Mononuclear cell (primary cell): ENCODE data around the gene SPC25. TPM values are rescaled to one million over a fixed set of nuclear protein-coding genes. Genes with fewer than 3 reads are reported as not detected.

Experiments used
- H3K27me3 ChIP-seq: 2 replicates; pipeline ENCODE4 v1.6.0; 2011; ENCODE audit warnings: low read length, control low read depth; ENCODE audit not compliant: insufficient read depth
- H3K4me1 ChIP-seq: 2 replicates; pipeline ENCODE4 v1.5.1; 2011; ENCODE audit warnings: mild to moderate bottlenecking, low read length, control low read depth; ENCODE audit not compliant: insufficient read depth
- H3K4me3 ChIP-seq: 2 replicates; pipeline ENCODE4 v1.5.1; 2011; ENCODE audit warnings: mild to moderate bottlenecking, low read length, moderate library complexity
- H3K9me3 ChIP-seq: 2 replicates; pipeline ENCODE4 v1.5.1; 2011; ENCODE audit warnings: low read depth, mild to moderate bottlenecking, control low read depth, low read length
- total RNA-seq: library from RNA; depleted of rRNA; stranded (reverse); fragments of >200 nt; gene quantifications from one replicate; pipeline ENCODE4 v1.2.3, GENCODE V29; 2012

The SPC25 gene
- total RNA-seq, 1 donor: 1.3 TPM

DNA sequence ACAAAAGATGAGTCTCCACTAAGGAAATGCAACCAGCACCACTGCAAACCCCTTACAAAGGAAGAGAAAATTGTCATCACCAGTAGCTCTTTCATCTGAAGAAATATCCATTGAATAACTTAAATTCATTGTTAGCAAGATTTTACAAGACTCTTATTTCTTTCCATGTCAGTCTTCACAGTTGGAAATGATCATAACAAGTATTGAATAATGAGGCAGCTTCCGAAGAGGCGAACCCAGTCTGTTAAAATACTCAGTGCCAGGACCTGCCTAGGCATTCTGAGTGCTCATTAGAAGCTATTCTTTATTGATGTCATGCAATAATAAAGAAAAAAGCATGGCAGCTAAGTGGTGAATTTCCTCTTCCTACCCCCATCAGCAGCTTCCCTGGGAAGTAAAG, 54.3 kb downstream of the SPC25 start:
- H3K9me3 ChIP-seq: no peaks in the 10 kb centered on the region
- H3K27me3 ChIP-seq: no peaks in the 10 kb centered on the region
- no peak overlapping the region for H3K4me3 ChIP-seq
- H3K4me1 ChIP-seq: no peaks in the 10 kb centered on the region

DNA sequence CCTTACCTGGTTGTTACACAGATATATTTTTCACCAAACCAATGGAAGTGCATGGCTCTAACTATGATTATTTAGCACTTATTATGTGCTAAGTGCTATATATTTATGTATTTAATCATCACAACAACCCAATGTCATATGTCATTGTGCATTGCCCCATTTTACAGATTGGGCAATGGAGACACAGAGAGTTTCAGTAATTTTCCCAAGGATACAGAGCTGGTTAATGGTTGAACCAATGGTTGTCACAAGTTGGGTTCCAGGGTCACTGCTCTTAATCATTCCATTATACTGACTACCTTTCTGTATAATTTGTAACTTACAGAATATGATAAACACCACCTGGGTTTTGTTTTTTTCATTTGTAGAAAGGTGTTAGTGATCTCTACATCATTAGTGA, 58.6 kb downstream of the SPC25 start:
- Histone ChIP-seq H3K4me3 (no peak overlapping the region), H3K4me1 (no peaks in the 10 kb centered on the region), H3K9me3 (no peaks in the 10 kb centered on the region), H3K27me3 (no peaks in the 10 kb centered on the region)

GRCh38 chr2:168830958-168831357, 59.3 kb downstream of the SPC25 start:
- Histone ChIP-seq H3K27me3 (no peaks in the 10 kb centered on the region), H3K4me1 (no peaks in the 10 kb centered on the region), H3K9me3 (no peaks in the 10 kb centered on the region), H3K4me3 (no peak overlapping the region)

GRCh38 chr2:168825126-168825525, 65.1 kb downstream of the SPC25 start:
- no peaks in the 10 kb centered on the region for H3K9me3 ChIP-seq
- no peak overlapping the region for H3K4me3 ChIP-seq
- no peaks in the 10 kb centered on the region for H3K4me1 ChIP-seq
- H3K27me3 ChIP-seq: no peaks in the 10 kb centered on the region

GRCh38 chr2:168821992-168822391, 68.2 kb downstream of the SPC25 start:
- H3K27me3 ChIP-seq: no peaks in the 10 kb centered on the region
- H3K9me3 ChIP-seq: no peaks in the 10 kb centered on the region
- H3K4me1 ChIP-seq: no peaks in the 10 kb centered on the region
- no peak overlapping the region for H3K4me3 ChIP-seq

GRCh38 chr2:168821577-168821976, 68.7 kb downstream of the SPC25 start:
- Histone ChIP-seq H3K9me3 (no peaks in the 10 kb centered on the region), H3K4me1 (no peaks in the 10 kb centered on the region), H3K4me3 (no peak overlapping the region), H3K27me3 (no peaks in the 10 kb centered on the region)

Other genes starting within 250 kb of the SPC25 start
- 2.0 TPM for gene NOSTRIN, start 87.8 kb downstream of the SPC25 start, total RNA-seq
- not detected for gene G6PC2, start 10.9 kb upstream of the SPC25 start, total RNA-seq
- 0.42 TPM for gene ABCB11, start 140.9 kb upstream of the SPC25 start, total RNA-seq
- gene DHRS9, start 179.1 kb upstream of the SPC25 start, total RNA-seq: 0.42 TPM